Measurements from ENCODE around the gene RASSF8.

Gene RASSF8

GRCh38 chr12:26058308-26058707 is 99.8 kb downstream of the RASSF8 start:
- no peak for TF ChIP-seq GATA3 (IDR thresholded peaks at IDR 0.05; ENCODE audit: low read depth, low read length)
- no peak for TF ChIP-seq GATA2 (IDR thresholded peaks at IDR 0.05; ENCODE audit: low read depth, low read length)

- no peak for TF ChIP-seq GATA2 (IDR thresholded peaks at IDR 0.05; ENCODE audit: low read depth, low read length)
- TF ChIP-seq GATA3 (IDR thresholded peaks at IDR 0.05; ENCODE audit: low read depth, low read length), result no peak
These were observed 100.3 kb downstream of the RASSF8 start for GRCh38 chr12:26058818-26059217.

- no peak for TF ChIP-seq GATA2 (IDR thresholded peaks at IDR 0.05; ENCODE audit: low read depth, low read length)
- no peak for TF ChIP-seq GATA3 (IDR thresholded peaks at IDR 0.05; ENCODE audit: low read depth, low read length)
These were observed 103.5 kb downstream of the RASSF8 start for GRCh38 chr12:26062006-26062405.

GRCh38 chr12:26062566-26062965 is 104.1 kb downstream of the RASSF8 start:
- TF ChIP-seq GATA2 (IDR thresholded peaks at IDR 0.05; ENCODE audit: low read depth, low read length), result no peak
- no peak for TF ChIP-seq GATA3 (IDR thresholded peaks at IDR 0.05; ENCODE audit: low read depth, low read length)

GRCh38 chr12:26065451-26065850 is 107.0 kb downstream of the RASSF8 start:
- TF ChIP-seq GATA2 (IDR thresholded peaks at IDR 0.05; ENCODE audit: low read depth, low read length), result no peak
- no peak for TF ChIP-seq GATA3 (IDR thresholded peaks at IDR 0.05; ENCODE audit: low read depth, low read length)

- TF ChIP-seq GATA3 (IDR thresholded peaks at IDR 0.05; ENCODE audit: low read depth, low read length), result no peak
- no peak for TF ChIP-seq GATA2 (IDR thresholded peaks at IDR 0.05; ENCODE audit: low read depth, low read length)
These were observed 110.0 kb downstream of the RASSF8 start for GRCh38 chr12:26068503-26068902.

GRCh38 chr12:26069796-26070195 is 111.3 kb downstream of the RASSF8 start:
- TF ChIP-seq GATA2 (IDR thresholded peaks at IDR 0.05; ENCODE audit: low read depth, low read length) (no peak), GATA3 (IDR thresholded peaks at IDR 0.05; ENCODE audit: low read depth, low read length) (no peak)

- TF ChIP-seq GATA2 (IDR thresholded peaks at IDR 0.05; ENCODE audit: low read depth, low read length), result no peak
- no peak for TF ChIP-seq GATA3 (IDR thresholded peaks at IDR 0.05; ENCODE audit: low read depth, low read length)
These were observed 119.6 kb downstream of the RASSF8 start for GRCh38 chr12:26077915-26078702.

- no peak for TF ChIP-seq GATA3 (IDR thresholded peaks at IDR 0.05; ENCODE audit: low read depth, low read length)
These were observed 122.4 kb downstream of the RASSF8 start for GRCh38 chr12:26080911-26081310.

- TF ChIP-seq GATA3 (IDR thresholded peaks at IDR 0.05; ENCODE audit: low read depth, low read length) (no peak), GATA2 (IDR thresholded peaks at IDR 0.05; ENCODE audit: low read depth, low read length) (no peak)
These were observed 128.5 kb downstream of the RASSF8 start for GRCh38 chr12:26086936-26087335.

- TF ChIP-seq GATA3 (IDR thresholded peaks at IDR 0.05; ENCODE audit: low read depth, low read length) (no peak), GATA2 (IDR thresholded peaks at IDR 0.05; ENCODE audit: low read depth, low read length) (no peak)
These were observed 130.5 kb downstream of the RASSF8 start for GRCh38 chr12:26088998-26089397.

- TF ChIP-seq GATA3 (IDR thresholded peaks at IDR 0.05; ENCODE audit: low read depth, low read length) (no peak), GATA2 (IDR thresholded peaks at IDR 0.05; ENCODE audit: low read depth, low read length) (no peak)
These were observed 132.5 kb downstream of the RASSF8 start for GRCh38 chr12:26090836-26091510.

- no peak for TF ChIP-seq GATA3 (IDR thresholded peaks at IDR 0.05; ENCODE audit: low read depth, low read length)
- TF ChIP-seq GATA2 (IDR thresholded peaks at IDR 0.05; ENCODE audit: low read depth, low read length), result no peak
These were observed 133.3 kb downstream of the RASSF8 start for GRCh38 chr12:26091822-26092221.

GRCh38 chr12:26092346-26093105 is 134.0 kb downstream of the RASSF8 start:
- TF ChIP-seq GATA3 (IDR thresholded peaks at IDR 0.05; ENCODE audit: low read depth, low read length), result no peak
- TF ChIP-seq GATA2 (IDR thresholded peaks at IDR 0.05; ENCODE audit: low read depth, low read length), result no peak
